PC-9 (cell line): ENCODE measurements around the gene CD1C. TPM values are rescaled to one million over a fixed set of nuclear protein-coding genes. Genes with fewer than 3 reads are reported as not detected.
"Not testable (repeated sequence)": the region's sequence is repeated elsewhere in the genome, so short reads cannot be mapped to it uniquely, and the experiment has no call there.

Experiments used
- BruUV-seq: library from RNA; stranded (reverse); fragments of 400-500 nt; replicated peaks from 2 replicates; lab custom pipeline; 2021; lab: Mats Ljungman, UMichigan
- CTCF ChIA-PET: fragments of 300-600 bp; sonication (Branson Sonifier 250); formaldehyde crosslinking; loops from one replicate; lab custom pipeline; 2022; ENCODE audit warnings: antibody characterized with exemption; lab: Charles Lee
- POLR2A ChIA-PET: fragments of 300-600 bp; sonication (Branson Sonifier 250); formaldehyde crosslinking; loops from one replicate; lab custom pipeline; 2022; ENCODE audit warnings: antibody characterized with exemption; ENCODE audit not compliant: unreplicated experiment; lab: Charles Lee
- DNase-seq, 2 experiments: peaks; one replicate each; pipeline versions ENCODE4 v3.0.0 to v3.0.0-alpha.2; 2015 to 2022; ENCODE audit warnings: mixed read lengths in 1 of 2
- H2AFZ ChIP-seq: fragments of 200-600 bp; sonication (generic); 2 replicates; pipeline ENCODE4 v1.8.1; 2017; ENCODE audit warnings: antibody characterized with exemption
- H3F3A ChIP-seq: fragments of 200-600 bp; sonication (generic); 2 replicates; pipeline ENCODE4 v1.8.1; 2017; ENCODE audit warnings: antibody characterized with exemption, mild to moderate bottlenecking, low read depth; ENCODE audit not compliant: insufficient read depth
- H3K27ac ChIP-seq: fragments of 200-600 bp; sonication (generic); 2 replicates; pipeline ENCODE4 v1.6.1; 2016; ENCODE audit warnings: mixed run types
- H3K27me3 ChIP-seq: fragments of 200-600 bp; sonication (generic); 2 replicates; pipeline ENCODE4 v1.6.1; 2016; ENCODE audit warnings: low read depth, mixed run types; ENCODE audit not compliant: insufficient read depth
- H3K36me3 ChIP-seq: fragments of 200-600 bp; sonication (generic); 2 replicates; pipeline ENCODE4 v1.6.1; 2016; ENCODE audit warnings: low read depth, mixed run types
- H3K4me1 ChIP-seq: fragments of 200-600 bp; sonication (generic); replicated peaks from 2 replicates; pipeline ENCODE4 v1.6.1; 2016; ENCODE audit warnings: mixed run types; ENCODE audit not compliant: insufficient read depth
- H3K4me2 ChIP-seq: fragments of 200-600 bp; sonication (generic); 2 replicates; pipeline ENCODE4 v1.6.1; 2017; ENCODE audit warnings: mixed run types
- H3K4me3 ChIP-seq: fragments of 200-600 bp; sonication (generic); 2 replicates; pipeline ENCODE4 v1.6.1; 2016; ENCODE audit warnings: mixed run types
- H3K79me2 ChIP-seq: fragments of 200-600 bp; sonication (generic); 2 replicates; pipeline ENCODE4 v1.6.1; 2017; ENCODE audit warnings: low read depth, mixed run types
- H3K9me2 ChIP-seq: fragments of 200-600 bp; sonication (generic); 2 replicates; pipeline ENCODE4 v1.8.1; 2017; ENCODE audit warnings: mild to moderate bottlenecking; ENCODE audit not compliant: insufficient read depth
- H3K9me3 ChIP-seq: fragments of 200-600 bp; sonication (generic); 2 replicates; pipeline ENCODE4 v1.8.1; 2016; ENCODE audit warnings: low read depth; ENCODE audit not compliant: insufficient read depth
- H4K20me1 ChIP-seq: fragments of 200-600 bp; sonication (generic); 2 replicates; pipeline ENCODE4 v1.8.1; 2017; ENCODE audit not compliant: insufficient read depth
- CTCF ChIP-seq: fragments of 200-600 bp; sonication (generic); conservative IDR thresholded peaks from 2 replicates; pipeline ENCODE4 v1.6.1; 2017; ENCODE audit warnings: mixed run types, antibody characterized with exemption, mild to moderate bottlenecking, moderate library complexity
- EZH2 ChIP-seq: fragments of 200-600 bp; sonication (generic); IDR thresholded peaks from 2 replicates; pipeline ENCODE4 v1.8.0; 2017; ENCODE audit warnings: antibody characterized with exemption, low read depth
- intact Hi-C: fragments of 100-400 bp; cut with micrococcal nuclease; formaldehyde crosslinking; loops from one replicate; pipeline ENCODE4 v1.10.0; 2022; ENCODE audit not compliant: unreplicated experiment
- total RNA-seq: library from RNA; stranded (reverse); gene quantifications from 2 replicates; pipeline ENCODE4 v1.2.3, GENCODE V29; 2021

CD1C gene
- total RNA-seq, 1 experiment from 2014 or later, result not detected

DNA sequence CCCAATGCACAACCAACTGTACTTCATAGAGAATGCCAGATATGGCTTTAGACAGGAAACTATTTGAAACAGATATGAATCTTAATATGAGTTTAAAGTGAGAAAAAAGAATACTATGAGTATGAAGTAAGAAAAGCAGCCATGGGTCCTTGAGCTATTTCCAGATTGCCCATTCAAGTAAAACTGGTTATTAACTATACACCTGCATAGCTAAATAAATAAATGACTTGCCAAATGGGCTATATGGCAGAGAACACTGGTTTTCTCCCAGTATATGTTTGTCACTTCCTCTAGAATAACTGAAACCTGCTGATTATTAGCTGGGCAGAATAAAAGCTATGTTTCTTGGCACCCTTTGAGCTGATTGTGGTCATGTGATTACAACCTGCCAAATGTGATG is 17.0 kb upstream of the CD1C start:
- no peaks in the 10 kb centered on the region for H3F3A ChIP-seq
- no peaks in the 10 kb centered on the region for H3K79me2 ChIP-seq
- BruUV-seq, result no TSS peak
- H3K9me2 ChIP-seq, result no peaks in the 10 kb centered on the region
- no peak overlapping the region for H2AFZ ChIP-seq
- no peaks in the 10 kb centered on the region for H4K20me1 ChIP-seq
- H3K27ac ChIP-seq, result no peak overlapping the region
- no peak overlapping the region for H3K4me3 ChIP-seq
- intact Hi-C loops, result no loop called here
- ChIA-PET POLR2A (no interaction called here), CTCF (no interaction called here)
- no peaks in the 10 kb centered on the region for H3K4me1 ChIP-seq
- no peak for TF ChIP-seq EZH2
- no peak for TF ChIP-seq CTCF
- DNase-seq, result no peak
- H3K9me3 ChIP-seq, result no peaks in the 10 kb centered on the region
- no peaks in the 10 kb centered on the region for H3K36me3 ChIP-seq
- H3K27me3 ChIP-seq, result 0 out of 2 replicates have a peak, but pooled peaks cover 6% of the 10 kb centered on the region
- no peak overlapping the region for H3K4me2 ChIP-seq

GRCh38 chr1:158274797-158275196 is 14.9 kb upstream of the CD1C start:
- no peaks in the 10 kb centered on the region for H4K20me1 ChIP-seq
- H3K79me2 ChIP-seq, result no peaks in the 10 kb centered on the region
- DNase-seq, result no peak
- no peaks in the 10 kb centered on the region for H3K36me3 ChIP-seq
- ChIA-PET CTCF (no interaction called here), POLR2A (no interaction called here)
- no peaks in the 10 kb centered on the region for H3K9me2 ChIP-seq
- no peak overlapping the region for H3K4me2 ChIP-seq
- intact Hi-C loops, result no loop called here
- no peaks in the 10 kb centered on the region for H3F3A ChIP-seq
- H3K27me3 ChIP-seq, result no peaks in the 10 kb centered on the region
- BruUV-seq, result no TSS peak
- no peaks in the 10 kb centered on the region for H3K9me3 ChIP-seq
- H3K4me1 ChIP-seq, result no peaks in the 10 kb centered on the region
- H2AFZ ChIP-seq, result no peak overlapping the region
- H3K4me3 ChIP-seq, result no peak overlapping the region
- TF ChIP-seq CTCF, result no peak
- no peak for TF ChIP-seq EZH2
- H3K27ac ChIP-seq, result no peak overlapping the region

DNA sequence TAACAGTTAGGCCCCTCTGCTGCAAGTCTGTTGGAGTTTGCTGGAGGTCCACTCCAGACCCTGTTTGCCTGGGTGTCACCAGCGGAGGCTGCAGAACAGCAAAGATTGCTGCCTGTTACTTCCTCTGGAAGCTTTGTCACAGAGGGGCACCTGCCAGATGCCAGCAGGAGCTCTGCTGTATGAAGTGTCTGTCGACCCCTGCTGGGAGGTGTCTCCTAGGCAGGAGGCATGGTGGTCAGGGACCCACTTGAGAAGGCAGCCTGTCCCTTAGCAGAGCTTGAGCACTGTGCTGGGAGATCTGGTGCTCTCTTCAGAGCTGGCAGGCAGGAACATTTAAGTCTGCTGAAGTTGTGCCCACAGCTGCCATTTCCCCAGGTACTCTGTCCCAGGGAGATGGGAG is 7.3 kb upstream of the CD1C start:
- H3K4me3 ChIP-seq, POLR2A ChIA-PET, H3K4me1 ChIP-seq, CTCF ChIA-PET, H3K9me2 ChIP-seq, H3K9me3 ChIP-seq, H3K36me3 ChIP-seq, H3F3A ChIP-seq, H3K4me2 ChIP-seq, H2AFZ ChIP-seq, H3K27ac ChIP-seq, DNase-seq, H3K27me3 ChIP-seq, intact Hi-C loops, H3K79me2 ChIP-seq, BruUV-seq, H4K20me1 ChIP-seq: not testable (repeated sequence)

DNA sequence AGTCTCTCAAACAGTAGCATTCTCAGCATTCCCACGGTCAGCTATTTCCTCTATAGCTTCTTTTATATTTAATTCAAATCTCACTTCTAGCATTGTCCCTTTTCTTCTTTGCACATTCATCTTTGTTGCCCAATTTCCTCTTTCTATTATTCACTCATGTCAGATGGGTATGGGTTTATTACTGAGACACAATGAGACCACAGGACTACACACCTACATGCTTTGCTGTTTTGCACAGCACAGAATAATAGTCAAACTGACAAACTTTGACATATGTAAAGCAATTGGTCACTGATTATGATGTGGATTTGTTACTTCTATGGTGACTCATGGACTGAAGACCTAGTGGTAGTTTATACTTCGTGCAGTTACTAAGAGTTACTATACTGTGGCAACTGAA is 5.8 kb upstream of the CD1C start:
- DNase-seq, result no peak
- Histone ChIP-seq H3K27ac (no peak overlapping the region), H4K20me1 (no peaks in the 10 kb centered on the region), H3K4me2 (no peak overlapping the region), H3K9me3 (no peaks in the 10 kb centered on the region), H3K27me3 (no peaks in the 10 kb centered on the region), H3K4me3 (no peak overlapping the region), H2AFZ (no peak overlapping the region), H3F3A (no peaks in the 10 kb centered on the region), H3K36me3 (no peaks in the 10 kb centered on the region), H3K79me2 (no peaks in the 10 kb centered on the region), H3K9me2 (no peaks in the 10 kb centered on the region), H3K4me1 (no peaks in the 10 kb centered on the region)
- ChIA-PET CTCF (interaction anchor here (0.6 kb wide), 1 partner anchor 713 kb away, joined by 3 read pairs; no protein-coding TSS in a partner anchor), POLR2A (no interaction called here)
- no TSS peak for BruUV-seq
- TF ChIP-seq EZH2 (no peak), CTCF (no peak)
- intact Hi-C loops, result no loop called here
